ENCODE data around the gene CYP11A1. TPM values are rescaled to one million over a fixed set of nuclear protein-coding genes. Genes with fewer than 3 reads are reported as not detected.

The CYP11A1 gene
- total RNA-seq, 1 experiment from 2014 or later = 1.7 TPM

DNA sequence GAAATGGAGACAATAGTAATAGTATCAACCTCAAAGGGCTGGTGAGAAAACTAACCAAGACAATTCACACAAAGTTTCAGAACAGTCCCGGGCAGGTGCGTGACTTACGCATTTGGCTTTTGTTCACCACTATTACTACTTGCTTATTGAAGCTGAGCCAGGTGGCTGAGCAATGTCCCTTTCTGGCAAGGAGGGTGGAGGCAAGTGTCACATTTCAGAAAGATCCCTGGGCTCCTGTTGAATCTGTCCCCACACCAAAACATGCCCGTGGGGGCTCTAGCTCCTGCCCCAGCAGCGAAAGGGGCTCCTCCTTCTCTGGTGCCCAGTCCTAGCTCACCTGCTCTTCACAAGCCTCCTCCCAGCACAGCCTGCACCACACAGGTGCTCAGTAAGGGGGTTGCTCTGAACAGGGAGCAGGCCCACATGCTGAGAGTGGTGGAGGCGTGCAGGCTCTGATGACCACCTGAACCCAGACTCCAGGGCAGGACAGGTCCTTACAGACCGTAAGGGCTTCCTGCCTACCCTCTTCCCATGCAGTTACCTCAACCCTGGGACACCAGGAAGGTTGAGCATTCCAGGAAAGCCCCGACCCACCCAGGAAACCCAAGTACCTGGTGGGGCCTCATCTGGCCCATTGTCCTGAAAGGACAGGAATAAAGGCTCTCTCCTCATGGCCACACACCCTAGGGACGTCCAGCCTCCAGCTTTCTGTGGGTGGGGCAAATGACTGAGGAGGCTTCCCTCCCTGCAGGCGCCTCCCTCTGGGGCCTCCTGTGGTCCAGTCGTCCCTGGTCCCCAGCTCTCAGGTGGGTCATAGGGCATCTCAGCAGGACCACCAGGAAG lies 33.7 kb upstream of the CYP11A1 start:
- H3K27me3 ChIP-seq (ENCODE audit: insufficient read depth, low read length) = no peaks in the 10 kb centered on the region
- no peak overlapping the region for H3K18ac ChIP-seq (ENCODE audit: insufficient read length, low read depth, low read length)
- no peak overlapping the region for H2BK5ac ChIP-seq (ENCODE audit: insufficient read length, low read length)
- no peak overlapping the region for H4K5ac ChIP-seq (ENCODE audit: insufficient read length, low read depth, low read length)
- no peak overlapping the region for H4K8ac ChIP-seq (replicated peaks; ENCODE audit: insufficient read length, low read depth, low read length)
- H3K79me2 ChIP-seq (ENCODE audit: insufficient read depth, low read length) = no peaks in the 10 kb centered on the region
- Mint-ChIP-seq H3K27me3 (ENCODE audit: low read depth) (no peaks in the 10 kb centered on the region; the same call in none of the 2 replicates), H3K9me3 (no peaks in the 10 kb centered on the region), H3K4me3 (no peak overlapping the region), H3K36me3 (ENCODE audit: insufficient read depth in 1 of 3, low read depth in 3 of 3) (no peaks in the 10 kb centered on the region), H3K27ac (no peak overlapping the region; a peak in 1 of 7 replicates), H3K4me1 (peaks cover 15 to 26% of the 10 kb centered on the region in 2 experiments)
- H3K23me2 ChIP-seq (ENCODE audit: insufficient read length, low read depth, low read length, poor library complexity, severe bottlenecking) = no peaks in the 10 kb centered on the region
- no peak overlapping the region for H2AK5ac ChIP-seq (ENCODE audit: insufficient read length, low read length)
- H3K14ac ChIP-seq (ENCODE audit: insufficient read depth, low read length) = peak overlapping the region; percentile 26; the same call in 1 of the 2 replicates
- no peak overlapping the region for H3K56ac ChIP-seq (ENCODE audit: insufficient read length, low read depth, low read length)
- no peak overlapping the region for H3K9ac ChIP-seq (ENCODE audit: extremely low read depth, insufficient read length, low read length)
- H3K4ac ChIP-seq (ENCODE audit: low read depth, low read length) = no peak overlapping the region
- no peak overlapping the region for H3K23ac ChIP-seq (ENCODE audit: insufficient read length, low read depth, low read length)
- peaks cover 5% of the 10 kb centered on the region; the same call in 1 of the 2 replicates for H3K4me1 ChIP-seq (ENCODE audit: insufficient read depth, low read length)
- H3K9me3 ChIP-seq (ENCODE audit: control insufficient read depth, low read depth, low read length) = no peaks in the 10 kb centered on the region
- H3K27ac ChIP-seq (ENCODE audit: insufficient read length, low read depth, low read length) = no peak overlapping the region
- DNase-seq = no peak
- H2BK15ac ChIP-seq (ENCODE audit: low read depth, low read length) = no peak overlapping the region
- TF ChIP-seq, protein P1, sequence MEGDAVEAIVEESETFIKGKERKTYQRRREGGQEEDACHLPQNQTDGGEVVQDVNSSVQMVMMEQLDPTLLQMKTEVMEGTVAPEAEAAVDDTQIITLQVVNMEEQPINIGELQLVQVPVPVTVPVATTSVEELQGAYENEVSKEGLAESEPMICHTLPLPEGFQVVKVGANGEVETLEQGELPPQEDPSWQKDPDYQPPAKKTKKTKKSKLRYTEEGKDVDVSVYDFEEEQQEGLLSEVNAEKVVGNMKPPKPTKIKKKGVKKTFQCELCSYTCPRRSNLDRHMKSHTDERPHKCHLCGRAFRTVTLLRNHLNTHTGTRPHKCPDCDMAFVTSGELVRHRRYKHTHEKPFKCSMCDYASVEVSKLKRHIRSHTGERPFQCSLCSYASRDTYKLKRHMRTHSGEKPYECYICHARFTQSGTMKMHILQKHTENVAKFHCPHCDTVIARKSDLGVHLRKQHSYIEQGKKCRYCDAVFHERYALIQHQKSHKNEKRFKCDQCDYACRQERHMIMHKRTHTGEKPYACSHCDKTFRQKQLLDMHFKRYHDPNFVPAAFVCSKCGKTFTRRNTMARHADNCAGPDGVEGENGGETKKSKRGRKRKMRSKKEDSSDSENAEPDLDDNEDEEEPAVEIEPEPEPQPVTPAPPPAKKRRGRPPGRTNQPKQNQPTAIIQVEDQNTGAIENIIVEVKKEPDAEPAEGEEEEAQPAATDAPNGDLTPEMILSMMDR (conservative IDR thresholded peaks at IDR 0.05) = no peak
- H3K4me2 ChIP-seq (ENCODE audit: insufficient read depth, insufficient read length, low read length) = no peak overlapping the region
- no peak overlapping the region for H2BK12ac ChIP-seq (ENCODE audit: insufficient read length, low read depth, low read length)
- no peak overlapping the region for H2AFZ ChIP-seq (ENCODE audit: low read length)
- no peaks in the 10 kb centered on the region for H3K79me1 ChIP-seq (ENCODE audit: insufficient read depth, low read depth, low read length, poor library complexity, severe bottlenecking)
- no CpG with 5 or more reads among the region's 11 CpGs for WGBS (ENCODE audit: extremely low coverage, insufficient read length, low lambda C conversion rate)
- no peak overlapping the region for H2BK20ac ChIP-seq (ENCODE audit: low read depth, low read length, poor library complexity, severe bottlenecking)
- no peak overlapping the region for H4K91ac ChIP-seq (ENCODE audit: insufficient read length, low read depth, low read length)
- no peaks in the 10 kb centered on the region for H4K20me1 ChIP-seq (ENCODE audit: control insufficient read depth, insufficient read depth, insufficient read length)
- no peak overlapping the region for H3T11ph ChIP-seq (ENCODE audit: low read length)
- H2BK120ac ChIP-seq (ENCODE audit: low read depth, low read length, poor library complexity, severe bottlenecking) = no peak overlapping the region
